Mesothelial cell of epicardium (in vitro differentiated cells): Measurements from ENCODE around the gene C11orf42. TPM values are rescaled to one million over a fixed set of nuclear protein-coding genes. Genes with fewer than 3 reads are reported as not detected.

ENCODE experiments used
- DNase-seq, 2 experiments: peaks; one replicate each; pipeline ENCODE4 v3.0.0; 2021; ENCODE audit warnings: low spot score in 2 of 2; ENCODE audit not compliant: unreplicated experiment in 2 of 2
- H3K27ac Mint-ChIP-seq: 2 replicates; pipeline ENCODE4 v1.8.0; 2021; ENCODE audit warnings: mixed read lengths
- H3K27me3 Mint-ChIP-seq: 2 replicates; pipeline ENCODE4 v1.8.0; 2021; ENCODE audit warnings: low read depth, mixed read lengths
- H3K36me3 Mint-ChIP-seq: 2 replicates; pipeline ENCODE4 v1.8.0; 2021; ENCODE audit warnings: mixed read lengths
- H3K4me1 Mint-ChIP-seq: 2 replicates; pipeline ENCODE4 v1.8.0; 2021; ENCODE audit warnings: mixed read lengths
- H3K4me3 Mint-ChIP-seq: 2 replicates; pipeline ENCODE4 v1.8.0; 2021; ENCODE audit warnings: mild to moderate bottlenecking, moderate library complexity, mixed read lengths
- H3K9me3 Mint-ChIP-seq: 2 replicates; pipeline ENCODE4 v1.8.0; 2021; ENCODE audit warnings: mixed read lengths
- total RNA-seq: library from RNA; stranded (reverse); gene quantifications from 3 replicates; pipeline ENCODE4 v1.2.1, GENCODE V29; 2021
- TF ChIP-seq, protein P1 (sequence below): fragments of 200-600 bp; sonication (generic); IDR thresholded peaks from one replicate; pipeline ENCODE4 v1.5.0; 2021; ENCODE audit warnings: antibody characterized with exemption; ENCODE audit not compliant: unreplicated experiment

C11orf42 gene
- total RNA-seq, 1 donor from 2014 or later = not detected

DNA sequence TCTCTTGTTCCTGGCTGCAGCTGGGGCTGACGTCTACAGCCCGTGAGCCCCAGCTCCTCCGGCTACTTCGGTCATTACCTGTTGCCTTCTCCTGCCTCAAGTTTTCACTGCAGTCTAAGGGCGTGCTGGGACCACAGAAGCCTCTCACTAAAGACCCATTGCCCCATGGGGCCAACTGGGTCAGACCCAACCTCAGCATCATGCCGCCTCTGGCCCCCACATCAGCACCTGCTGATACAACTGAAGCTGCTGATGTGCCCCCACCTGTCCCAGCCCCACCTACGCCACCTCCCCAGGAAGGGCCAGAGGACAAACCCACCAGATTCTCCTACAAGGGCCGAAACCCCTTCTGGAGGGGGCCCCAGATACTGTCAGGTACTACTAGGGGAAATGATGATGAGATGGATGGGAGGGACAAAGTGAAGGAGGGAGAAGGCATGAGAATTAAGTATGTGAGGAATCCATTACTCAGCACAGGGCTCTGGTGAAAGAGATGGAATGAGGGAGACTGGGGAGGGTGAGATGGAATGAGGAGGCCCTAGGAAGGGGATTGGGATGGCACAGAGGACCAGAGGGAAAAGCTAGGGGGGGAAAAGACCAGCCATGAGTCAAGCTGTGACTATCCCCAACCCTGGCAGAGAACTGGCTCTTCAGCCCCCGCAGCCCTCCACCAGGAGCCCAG lies 5.1 kb downstream of the C11orf42 start:
- Mint-ChIP-seq H3K4me1 (no peaks in the 10 kb centered on the region), H3K27ac (no peak overlapping the region), H3K36me3 (peaks cover 12% of the 10 kb centered on the region), H3K27me3 (no peaks in the 10 kb centered on the region), H3K4me3 (no peak overlapping the region), H3K9me3 (no peaks in the 10 kb centered on the region)
- DNase-seq = no peak
- TF ChIP-seq, protein P1, sequence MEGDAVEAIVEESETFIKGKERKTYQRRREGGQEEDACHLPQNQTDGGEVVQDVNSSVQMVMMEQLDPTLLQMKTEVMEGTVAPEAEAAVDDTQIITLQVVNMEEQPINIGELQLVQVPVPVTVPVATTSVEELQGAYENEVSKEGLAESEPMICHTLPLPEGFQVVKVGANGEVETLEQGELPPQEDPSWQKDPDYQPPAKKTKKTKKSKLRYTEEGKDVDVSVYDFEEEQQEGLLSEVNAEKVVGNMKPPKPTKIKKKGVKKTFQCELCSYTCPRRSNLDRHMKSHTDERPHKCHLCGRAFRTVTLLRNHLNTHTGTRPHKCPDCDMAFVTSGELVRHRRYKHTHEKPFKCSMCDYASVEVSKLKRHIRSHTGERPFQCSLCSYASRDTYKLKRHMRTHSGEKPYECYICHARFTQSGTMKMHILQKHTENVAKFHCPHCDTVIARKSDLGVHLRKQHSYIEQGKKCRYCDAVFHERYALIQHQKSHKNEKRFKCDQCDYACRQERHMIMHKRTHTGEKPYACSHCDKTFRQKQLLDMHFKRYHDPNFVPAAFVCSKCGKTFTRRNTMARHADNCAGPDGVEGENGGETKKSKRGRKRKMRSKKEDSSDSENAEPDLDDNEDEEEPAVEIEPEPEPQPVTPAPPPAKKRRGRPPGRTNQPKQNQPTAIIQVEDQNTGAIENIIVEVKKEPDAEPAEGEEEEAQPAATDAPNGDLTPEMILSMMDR = no peak

- no peaks in the 10 kb centered on the region for H3K9me3 Mint-ChIP-seq
- no peak overlapping the region for H3K27ac Mint-ChIP-seq
- TF ChIP-seq, protein P1 = no peak
- H3K27me3 Mint-ChIP-seq = no peaks in the 10 kb centered on the region
- no peak overlapping the region for H3K4me3 Mint-ChIP-seq
- peaks cover 2% of the 10 kb centered on the region for H3K4me1 Mint-ChIP-seq
- peaks cover 19% of the 10 kb centered on the region for H3K36me3 Mint-ChIP-seq
- DNase-seq = no peak
Measured at GRCh38 chr11:6214530-6214929, 9.2 kb downstream of the C11orf42 start.

GRCh38 chr11:6216501-6216900 lies 11.1 kb downstream of the C11orf42 start:
- DNase-seq = no peak
- Mint-ChIP-seq H3K9me3 (no peaks in the 10 kb centered on the region), H3K27ac (peak overlapping the region; percentile 54), H3K4me3 (no peak overlapping the region), H3K4me1 (peaks cover 2% of the 10 kb centered on the region), H3K27me3 (no peaks in the 10 kb centered on the region), H3K36me3 (peaks cover 20% of the 10 kb centered on the region)
- TF ChIP-seq, protein P1 = no peak

DNA sequence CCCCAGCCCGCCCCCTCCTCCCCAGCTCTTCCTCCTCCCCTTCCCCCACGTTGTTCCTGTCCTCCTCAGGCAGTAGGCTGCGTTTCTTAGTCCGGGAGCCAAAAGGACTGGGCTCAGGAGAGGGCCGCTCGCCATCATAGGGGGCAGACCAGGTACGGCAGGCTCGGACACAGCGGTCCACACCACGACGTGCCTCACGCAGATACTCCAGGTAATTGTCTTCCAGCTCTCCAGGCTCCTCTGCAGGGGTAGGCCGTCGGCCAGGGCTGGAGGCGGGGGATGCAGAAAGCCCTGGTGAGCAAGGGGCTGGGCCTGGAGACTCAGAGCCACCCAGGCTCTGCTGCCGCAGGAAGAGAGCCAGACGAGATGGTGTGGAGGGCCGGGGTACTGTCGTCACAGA lies 12.4 kb downstream of the C11orf42 start:
- TF ChIP-seq, protein P1 = no peak
- H3K27me3 Mint-ChIP-seq = no peaks in the 10 kb centered on the region
- no peak for DNase-seq
- H3K4me1 Mint-ChIP-seq = peaks cover 2% of the 10 kb centered on the region
- no peaks in the 10 kb centered on the region for H3K9me3 Mint-ChIP-seq
- no peak overlapping the region for H3K4me3 Mint-ChIP-seq
- H3K27ac Mint-ChIP-seq = no peak overlapping the region
- H3K36me3 Mint-ChIP-seq = peaks cover 28% of the 10 kb centered on the region

DNA sequence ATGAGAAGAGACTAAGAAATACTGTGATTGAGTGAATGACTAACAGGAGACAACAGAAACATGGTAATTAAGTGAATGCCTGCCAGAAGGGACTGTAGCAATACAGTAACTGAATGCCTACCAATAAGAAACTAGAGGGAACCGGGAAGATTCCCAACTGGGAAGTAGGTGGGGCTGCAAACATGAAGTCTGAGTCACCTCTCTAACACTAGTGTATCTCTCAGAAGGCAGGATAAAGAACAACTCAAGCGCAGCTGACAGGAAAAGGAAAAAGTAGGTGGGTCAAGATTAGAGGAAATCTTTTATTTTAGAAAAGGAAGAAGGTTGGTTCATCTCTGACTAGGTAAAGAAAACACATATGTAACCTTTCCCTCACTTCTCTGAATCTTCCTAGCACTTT lies 14.0 kb downstream of the C11orf42 start:
- Mint-ChIP-seq H3K9me3 (no peaks in the 10 kb centered on the region), H3K4me3 (no peak overlapping the region), H3K4me1 (peaks cover 2% of the 10 kb centered on the region), H3K27me3 (no peaks in the 10 kb centered on the region), H3K27ac (no peak overlapping the region), H3K36me3 (peaks cover 28% of the 10 kb centered on the region)
- no peak for DNase-seq
- TF ChIP-seq, protein P1 = no peak

DNA sequence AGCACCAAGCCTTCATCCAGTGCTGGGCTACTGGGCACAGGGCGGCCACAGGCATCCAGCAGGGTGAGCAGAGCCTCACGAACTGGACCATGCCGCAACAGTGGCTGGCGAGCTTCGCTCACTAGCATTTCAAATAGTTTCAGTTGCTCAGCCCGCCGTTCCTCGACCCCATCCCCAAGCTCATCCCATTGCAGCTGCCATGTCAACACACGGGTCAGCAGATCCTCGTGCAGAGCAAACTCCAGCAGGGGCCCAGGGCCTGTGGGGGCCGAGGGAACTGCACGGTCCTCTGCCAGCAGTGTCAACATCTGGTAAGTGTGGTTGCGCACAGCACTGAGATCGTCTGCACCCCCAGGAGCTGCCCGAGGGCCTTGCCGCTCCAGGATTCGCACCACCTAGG lies 18.5 kb downstream of the C11orf42 start:
- H3K9me3 Mint-ChIP-seq = no peaks in the 10 kb centered on the region
- H3K27ac Mint-ChIP-seq = no peak overlapping the region
- DNase-seq = no peak
- no peaks in the 10 kb centered on the region for H3K4me1 Mint-ChIP-seq
- TF ChIP-seq, protein P1 = no peak
- no peak overlapping the region for H3K4me3 Mint-ChIP-seq
- H3K36me3 Mint-ChIP-seq = peaks cover 18% of the 10 kb centered on the region
- H3K27me3 Mint-ChIP-seq = no peaks in the 10 kb centered on the region
